GM23338 (cell line): ENCODE data around the gene CYP46A1. TPM values are rescaled to one million over a fixed set of nuclear protein-coding genes. Genes with fewer than 3 reads are reported as not detected.

ENCODE experiments used
- ATAC-seq: fragments of 200-7000 bp; cut with Tn5 transposase; 3 replicates; pipeline ENCODE4 v1.9.1; 2020
- DNase-seq: peaks from one replicate; pipeline ENCODE4 v3.0.0-alpha.2; 2015; ENCODE audit warnings: low spot score
- H2AFZ ChIP-seq: fragments of 200-600 bp; sonication (generic); 2 replicates; pipeline ENCODE4 v1.8.0; 2016; ENCODE audit warnings: antibody characterized with exemption, mild to moderate bottlenecking, moderate library complexity
- H3F3A ChIP-seq: fragments of 200-600 bp; sonication (generic); replicated peaks from 2 replicates; pipeline ENCODE4 v1.8.0; 2017; ENCODE audit warnings: antibody characterized with exemption, mixed run types, low read depth
- H3K27ac ChIP-seq: fragments of 200-600 bp; sonication (generic); 2 replicates; pipeline ENCODE4 v1.6.1; 2016; ENCODE audit warnings: low read depth
- H3K27me3 ChIP-seq: fragments of 200-600 bp; sonication (generic); 2 replicates; pipeline ENCODE4 v1.8.0; 2016; ENCODE audit warnings: mild to moderate bottlenecking, mixed run types, moderate library complexity; ENCODE audit not compliant: insufficient read depth
- H3K36me3 ChIP-seq: fragments of 200-600 bp; sonication (generic); 2 replicates; pipeline ENCODE4 v1.8.0; 2016; ENCODE audit warnings: mild to moderate bottlenecking; ENCODE audit not compliant: insufficient read depth
- H3K4me1 ChIP-seq: fragments of 200-600 bp; sonication (generic); 2 replicates; pipeline ENCODE4 v1.8.0; 2016; ENCODE audit warnings: mild to moderate bottlenecking, moderate library complexity; ENCODE audit not compliant: insufficient read depth
- H3K4me2 ChIP-seq: fragments of 200-600 bp; sonication (generic); 2 replicates; pipeline ENCODE4 v1.7.1; 2017; ENCODE audit warnings: mixed run types
- H3K4me3 ChIP-seq: fragments of 200-600 bp; sonication (generic); 2 replicates; pipeline ENCODE4 v1.6.1; 2016; ENCODE audit warnings: mixed run types
- H3K79me2 ChIP-seq: fragments of 200-600 bp; sonication (generic); replicated peaks from 2 replicates; pipeline ENCODE4 v1.8.0; 2017; ENCODE audit warnings: mild to moderate bottlenecking; ENCODE audit not compliant: insufficient read depth
- H3K9me2 ChIP-seq: fragments of 200-600 bp; sonication (generic); 2 replicates; pipeline ENCODE4 v1.8.0; 2017; ENCODE audit not compliant: insufficient read depth
- H4K20me1 ChIP-seq: fragments of 200-600 bp; sonication (generic); replicated peaks from 2 replicates; pipeline ENCODE4 v1.8.0; 2017; ENCODE audit warnings: mild to moderate bottlenecking; ENCODE audit not compliant: insufficient read depth
- H3K27ac Mint-ChIP-seq: 2 replicates; pipeline ENCODE4 v1.8.0; 2020; ENCODE audit warnings: inconsistent platforms, mild to moderate bottlenecking, moderate library complexity, mixed read lengths
- H3K27me3 Mint-ChIP-seq: 3 replicates; pipeline ENCODE4 v1.8.0; 2022; ENCODE audit warnings: low read depth, mild to moderate bottlenecking, moderate library complexity, mixed read lengths, inconsistent platforms; ENCODE audit not compliant: insufficient read depth, poor library complexity
- H3K36me3 Mint-ChIP-seq: 3 replicates; pipeline ENCODE4 v1.8.0; 2021; ENCODE audit warnings: low read depth, mild to moderate bottlenecking, inconsistent platforms, moderate library complexity, mixed read lengths
- H3K4me1 Mint-ChIP-seq: 3 replicates; pipeline ENCODE4 v1.8.0; 2020; ENCODE audit warnings: mild to moderate bottlenecking, inconsistent platforms, mixed read lengths
- H3K4me3 Mint-ChIP-seq: 3 replicates; pipeline ENCODE4 v1.8.0; 2021; ENCODE audit warnings: moderate library complexity, mild to moderate bottlenecking, inconsistent platforms, mixed read lengths
- H3K9me3 Mint-ChIP-seq: 3 replicates; pipeline ENCODE4 v1.8.0; 2020; ENCODE audit warnings: moderate library complexity, mild to moderate bottlenecking, inconsistent platforms, mixed read lengths
- CREB1 ChIP-seq: fragments of 250-450 bp; sonication (Bioruptor Pico); IDR thresholded peaks from 2 replicates; pipeline ENCODE4 v1.5.0; 2020; ENCODE audit warnings: low read depth, mild to moderate bottlenecking, moderate library complexity
- EZH2phosphoT487 ChIP-seq: fragments of 200-600 bp; sonication (generic); IDR thresholded peaks from one replicate; pipeline ENCODE4 v1.8.1; 2018; ENCODE audit warnings: antibody characterized with exemption; ENCODE audit not compliant: unreplicated experiment
- NANOG ChIP-seq: IDR thresholded peaks from 2 replicates; pipeline ENCODE4 v1.6.1; 2016; ENCODE audit warnings: antibody characterized with exemption, borderline replicate concordance
- POLR2AphosphoS5 ChIP-seq: IDR thresholded peaks from 2 replicates; pipeline ENCODE4 v1.6.1; 2016; ENCODE audit warnings: antibody characterized with exemption, low read depth
- STAT1 ChIP-seq: IDR thresholded peaks from one replicate; pipeline ENCODE4 v1.6.1; 2016; ENCODE audit warnings: antibody characterized with exemption; ENCODE audit not compliant: unreplicated experiment
- ZNF114 ChIP-seq: fragments of 250-450 bp; sonication (Bioruptor Pico); IDR thresholded peaks from 2 replicates; pipeline ENCODE4 v1.5.0; 2020; ENCODE audit warnings: mild to moderate bottlenecking, moderate library complexity
- ZNF331 ChIP-seq: fragments of 250-450 bp; sonication (Bioruptor Pico); IDR thresholded peaks from 2 replicates; pipeline ENCODE4 v1.5.0; 2020; ENCODE audit warnings: low read depth, mild to moderate bottlenecking, moderate library complexity
- polyA plus RNA-seq: library from polyadenylated mRNA; unstranded; fragments of >200 nt; fragmentation: Nextera tagmentation; extraction: Ambion mirVana; gene quantifications from 2 replicates; pipeline ENCODE4 v1.2.1, GENCODE V29; 2016
- total RNA-seq: library from RNA; depleted of rRNA; stranded (reverse); fragments of >200 nt; shearing (Covaris generic); gene quantifications from 2 replicates; pipeline ENCODE4 v1.2.3, GENCODE V29; 2014
- TF ChIP-seq, protein P1 (sequence below), 2 experiments: fragments of 200-600 bp in 1 of 2; sonication (generic) in 1 of 2; conservative IDR thresholded peaks; 2 replicates each; pipeline versions ENCODE4 v1.5.1 to v1.6.1; 2016 to 2017; ENCODE audit warnings: antibody characterized with exemption in 2 of 2, low read depth in 2 of 2, mild to moderate bottlenecking in 2 of 2, moderate library complexity in 1 of 2
- TF ChIP-seq, protein P2 (sequence below): IDR thresholded peaks from one replicate; pipeline ENCODE4 v1.6.1; 2018; ENCODE audit warnings: antibody characterized with exemption; ENCODE audit not compliant: unreplicated experiment
- TF ChIP-seq, protein P3 (sequence below): fragments of 250-450 bp; sonication (Bioruptor Pico); IDR thresholded peaks from 2 replicates; pipeline ENCODE4 v1.5.0; 2020; ENCODE audit warnings: mild to moderate bottlenecking, moderate library complexity

Gene CYP46A1
- total and polyA plus RNA-seq, 2 experiments from 2014 or later = 0.59 to 0.66 TPM

- TF ChIP-seq, protein P1, sequence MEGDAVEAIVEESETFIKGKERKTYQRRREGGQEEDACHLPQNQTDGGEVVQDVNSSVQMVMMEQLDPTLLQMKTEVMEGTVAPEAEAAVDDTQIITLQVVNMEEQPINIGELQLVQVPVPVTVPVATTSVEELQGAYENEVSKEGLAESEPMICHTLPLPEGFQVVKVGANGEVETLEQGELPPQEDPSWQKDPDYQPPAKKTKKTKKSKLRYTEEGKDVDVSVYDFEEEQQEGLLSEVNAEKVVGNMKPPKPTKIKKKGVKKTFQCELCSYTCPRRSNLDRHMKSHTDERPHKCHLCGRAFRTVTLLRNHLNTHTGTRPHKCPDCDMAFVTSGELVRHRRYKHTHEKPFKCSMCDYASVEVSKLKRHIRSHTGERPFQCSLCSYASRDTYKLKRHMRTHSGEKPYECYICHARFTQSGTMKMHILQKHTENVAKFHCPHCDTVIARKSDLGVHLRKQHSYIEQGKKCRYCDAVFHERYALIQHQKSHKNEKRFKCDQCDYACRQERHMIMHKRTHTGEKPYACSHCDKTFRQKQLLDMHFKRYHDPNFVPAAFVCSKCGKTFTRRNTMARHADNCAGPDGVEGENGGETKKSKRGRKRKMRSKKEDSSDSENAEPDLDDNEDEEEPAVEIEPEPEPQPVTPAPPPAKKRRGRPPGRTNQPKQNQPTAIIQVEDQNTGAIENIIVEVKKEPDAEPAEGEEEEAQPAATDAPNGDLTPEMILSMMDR (conservative IDR thresholded peaks at IDR 0.05; ENCODE audit: low read depth in 2 of 2) = no peak
- TF ChIP-seq ZNF114 (CRISPR knock-in tag) (no peak), CREB1 (CRISPR knock-in tag) (no peak), ZNF331 (CRISPR knock-in tag) (no peak), NANOG (no peak), POLR2AphosphoS5 (no peak), STAT1 (no peak)
- TF ChIP-seq, protein P2, sequence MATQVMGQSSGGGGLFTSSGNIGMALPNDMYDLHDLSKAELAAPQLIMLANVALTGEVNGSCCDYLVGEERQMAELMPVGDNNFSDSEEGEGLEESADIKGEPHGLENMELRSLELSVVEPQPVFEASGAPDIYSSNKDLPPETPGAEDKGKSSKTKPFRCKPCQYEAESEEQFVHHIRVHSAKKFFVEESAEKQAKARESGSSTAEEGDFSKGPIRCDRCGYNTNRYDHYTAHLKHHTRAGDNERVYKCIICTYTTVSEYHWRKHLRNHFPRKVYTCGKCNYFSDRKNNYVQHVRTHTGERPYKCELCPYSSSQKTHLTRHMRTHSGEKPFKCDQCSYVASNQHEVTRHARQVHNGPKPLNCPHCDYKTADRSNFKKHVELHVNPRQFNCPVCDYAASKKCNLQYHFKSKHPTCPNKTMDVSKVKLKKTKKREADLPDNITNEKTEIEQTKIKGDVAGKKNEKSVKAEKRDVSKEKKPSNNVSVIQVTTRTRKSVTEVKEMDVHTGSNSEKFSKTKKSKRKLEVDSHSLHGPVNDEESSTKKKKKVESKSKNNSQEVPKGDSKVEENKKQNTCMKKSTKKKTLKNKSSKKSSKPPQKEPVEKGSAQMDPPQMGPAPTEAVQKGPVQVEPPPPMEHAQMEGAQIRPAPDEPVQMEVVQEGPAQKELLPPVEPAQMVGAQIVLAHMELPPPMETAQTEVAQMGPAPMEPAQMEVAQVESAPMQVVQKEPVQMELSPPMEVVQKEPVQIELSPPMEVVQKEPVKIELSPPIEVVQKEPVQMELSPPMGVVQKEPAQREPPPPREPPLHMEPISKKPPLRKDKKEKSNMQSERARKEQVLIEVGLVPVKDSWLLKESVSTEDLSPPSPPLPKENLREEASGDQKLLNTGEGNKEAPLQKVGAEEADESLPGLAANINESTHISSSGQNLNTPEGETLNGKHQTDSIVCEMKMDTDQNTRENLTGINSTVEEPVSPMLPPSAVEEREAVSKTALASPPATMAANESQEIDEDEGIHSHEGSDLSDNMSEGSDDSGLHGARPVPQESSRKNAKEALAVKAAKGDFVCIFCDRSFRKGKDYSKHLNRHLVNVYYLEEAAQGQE = no peak
Observed at GRCh38 chr14:99732436-99733210, 48.5 kb downstream of the CYP46A1 start (continued).

- Histone ChIP-seq H4K20me1 (no peaks in the 10 kb centered on the region), H3F3A (0 out of 2 replicates have a peak, but pooled peaks cover 4% of the 10 kb centered on the region), H3K27me3 (no peaks in the 10 kb centered on the region), H3K4me1 (peaks cover 5% of the 10 kb centered on the region), H3K9me2 (no peaks in the 10 kb centered on the region), H2AFZ (no peak overlapping the region), H3K4me2 (no peak overlapping the region), H3K4me3 (no peak overlapping the region), H3K27ac (no peak overlapping the region), H3K36me3 (no peaks in the 10 kb centered on the region), H3K79me2 (no peaks in the 10 kb centered on the region)
- ATAC-seq (no peak), DNase-seq (no peak)
- Mint-ChIP-seq H3K4me1 (peaks cover 6% of the 10 kb centered on the region), H3K9me3 (no peaks in the 10 kb centered on the region; the same call in 2 of the 3 replicates), H3K27me3 (peaks cover 15% of the 10 kb centered on the region), H3K4me3 (no peak overlapping the region), H3K36me3 (no peaks in the 10 kb centered on the region), H3K27ac (no peak overlapping the region)
- TF ChIP-seq, protein P3, sequence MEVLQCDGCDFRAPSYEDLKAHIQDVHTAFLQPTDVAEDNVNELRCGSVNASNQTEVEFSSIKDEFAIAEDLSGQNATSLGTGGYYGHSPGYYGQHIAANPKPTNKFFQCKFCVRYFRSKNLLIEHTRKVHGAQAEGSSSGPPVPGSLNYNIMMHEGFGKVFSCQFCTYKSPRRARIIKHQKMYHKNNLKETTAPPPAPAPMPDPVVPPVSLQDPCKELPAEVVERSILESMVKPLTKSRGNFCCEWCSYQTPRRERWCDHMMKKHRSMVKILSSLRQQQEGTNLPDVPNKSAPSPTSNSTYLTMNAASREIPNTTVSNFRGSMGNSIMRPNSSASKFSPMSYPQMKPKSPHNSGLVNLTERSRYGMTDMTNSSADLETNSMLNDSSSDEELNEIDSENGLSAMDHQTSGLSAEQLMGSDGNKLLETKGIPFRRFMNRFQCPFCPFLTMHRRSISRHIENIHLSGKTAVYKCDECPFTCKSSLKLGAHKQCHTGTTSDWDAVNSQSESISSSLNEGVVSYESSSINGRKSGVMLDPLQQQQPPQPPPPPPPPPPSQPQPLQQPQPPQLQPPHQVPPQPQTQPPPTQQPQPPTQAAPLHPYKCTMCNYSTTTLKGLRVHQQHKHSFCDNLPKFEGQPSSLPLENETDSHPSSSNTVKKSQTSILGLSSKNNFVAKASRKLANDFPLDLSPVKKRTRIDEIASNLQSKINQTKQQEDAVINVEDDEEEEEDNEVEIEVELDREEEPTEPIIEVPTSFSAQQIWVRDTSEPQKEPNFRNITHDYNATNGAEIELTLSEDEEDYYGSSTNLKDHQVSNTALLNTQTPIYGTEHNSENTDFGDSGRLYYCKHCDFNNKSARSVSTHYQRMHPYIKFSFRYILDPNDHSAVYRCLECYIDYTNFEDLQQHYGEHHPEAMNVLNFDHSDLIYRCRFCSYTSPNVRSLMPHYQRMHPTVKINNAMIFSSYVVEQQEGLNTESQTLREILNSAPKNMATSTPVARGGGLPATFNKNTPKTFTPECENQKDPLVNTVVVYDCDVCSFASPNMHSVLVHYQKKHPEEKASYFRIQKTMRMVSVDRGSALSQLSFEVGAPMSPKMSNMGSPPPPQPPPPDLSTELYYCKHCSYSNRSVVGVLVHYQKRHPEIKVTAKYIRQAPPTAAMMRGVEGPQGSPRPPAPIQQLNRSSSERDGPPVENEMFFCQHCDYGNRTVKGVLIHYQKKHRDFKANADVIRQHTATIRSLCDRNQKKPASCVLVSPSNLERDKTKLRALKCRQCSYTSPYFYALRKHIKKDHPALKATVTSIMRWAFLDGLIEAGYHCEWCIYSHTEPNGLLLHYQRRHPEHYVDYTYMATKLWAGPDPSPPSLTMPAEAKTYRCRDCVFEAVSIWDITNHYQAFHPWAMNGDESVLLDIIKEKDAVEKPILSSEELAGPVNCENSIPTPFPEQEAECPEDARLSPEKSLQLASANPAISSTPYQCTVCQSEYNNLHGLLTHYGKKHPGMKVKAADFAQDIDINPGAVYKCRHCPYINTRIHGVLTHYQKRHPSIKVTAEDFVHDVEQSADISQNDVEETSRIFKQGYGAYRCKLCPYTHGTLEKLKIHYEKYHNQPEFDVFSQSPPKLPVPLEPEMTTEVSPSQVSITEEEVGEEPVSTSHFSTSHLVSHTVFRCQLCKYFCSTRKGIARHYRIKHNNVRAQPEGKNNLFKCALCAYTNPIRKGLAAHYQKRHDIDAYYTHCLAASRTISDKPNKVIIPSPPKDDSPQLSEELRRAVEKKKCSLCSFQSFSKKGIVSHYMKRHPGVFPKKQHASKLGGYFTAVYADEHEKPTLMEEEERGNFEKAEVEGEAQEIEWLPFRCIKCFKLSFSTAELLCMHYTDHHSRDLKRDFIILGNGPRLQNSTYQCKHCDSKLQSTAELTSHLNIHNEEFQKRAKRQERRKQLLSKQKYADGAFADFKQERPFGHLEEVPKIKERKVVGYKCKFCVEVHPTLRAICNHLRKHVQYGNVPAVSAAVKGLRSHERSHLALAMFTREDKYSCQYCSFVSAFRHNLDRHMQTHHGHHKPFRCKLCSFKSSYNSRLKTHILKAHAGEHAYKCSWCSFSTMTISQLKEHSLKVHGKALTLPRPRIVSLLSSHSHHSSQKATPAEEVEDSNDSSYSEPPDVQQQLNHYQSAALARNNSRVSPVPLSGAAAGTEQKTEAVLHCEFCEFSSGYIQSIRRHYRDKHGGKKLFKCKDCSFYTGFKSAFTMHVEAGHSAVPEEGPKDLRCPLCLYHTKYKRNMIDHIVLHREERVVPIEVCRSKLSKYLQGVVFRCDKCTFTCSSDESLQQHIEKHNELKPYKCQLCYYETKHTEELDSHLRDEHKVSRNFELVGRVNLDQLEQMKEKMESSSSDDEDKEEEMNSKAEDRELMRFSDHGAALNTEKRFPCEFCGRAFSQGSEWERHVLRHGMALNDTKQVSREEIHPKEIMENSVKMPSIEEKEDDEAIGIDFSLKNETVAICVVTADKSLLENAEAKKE = no peak
- no peak for TF ChIP-seq EZH2phosphoT487
- TF ChIP-seq, protein P1 (conservative IDR thresholded peaks at IDR 0.05; ENCODE audit: low read depth in 2 of 2) = no peak
Observed at GRCh38 chr14:99733211-99733539, 49.1 kb downstream of the CYP46A1 start.
